HG02798 (cell line): ENCODE results near the gene CREB5.

Experiments
- ATAC-seq: cut with Tn5 transposase; IDR thresholded peaks from one replicate; pipeline ENCODE4 v1.9.1; 2021; ENCODE audit warnings: mild to moderate bottlenecking; ENCODE audit not compliant: unreplicated experiment, poor library complexity

The CREB5 gene

GRCh38 chr7:28750981-28751380 is 338.7 kb downstream of the CREB5 start:
- no peak for ATAC-seq

DNA sequence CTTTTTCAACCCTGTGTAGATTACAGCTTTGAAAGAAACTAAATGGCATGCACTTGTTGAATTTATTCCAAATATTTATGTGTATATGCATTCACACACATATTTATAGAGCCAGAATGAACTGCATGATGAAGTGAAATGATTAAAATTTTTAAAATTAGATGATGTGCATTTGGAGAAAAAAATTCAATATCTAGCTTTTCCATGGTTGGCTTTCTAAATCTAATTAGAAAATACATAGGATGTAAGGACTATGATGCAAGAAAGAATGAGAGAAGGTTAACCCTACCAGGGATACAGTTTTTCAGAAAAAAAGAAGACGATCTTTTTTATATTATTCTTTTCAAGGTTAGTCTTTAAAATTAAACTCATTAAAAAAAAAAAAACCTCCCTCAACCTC is 341.3 kb downstream of the CREB5 start:
- no peak for ATAC-seq

DNA sequence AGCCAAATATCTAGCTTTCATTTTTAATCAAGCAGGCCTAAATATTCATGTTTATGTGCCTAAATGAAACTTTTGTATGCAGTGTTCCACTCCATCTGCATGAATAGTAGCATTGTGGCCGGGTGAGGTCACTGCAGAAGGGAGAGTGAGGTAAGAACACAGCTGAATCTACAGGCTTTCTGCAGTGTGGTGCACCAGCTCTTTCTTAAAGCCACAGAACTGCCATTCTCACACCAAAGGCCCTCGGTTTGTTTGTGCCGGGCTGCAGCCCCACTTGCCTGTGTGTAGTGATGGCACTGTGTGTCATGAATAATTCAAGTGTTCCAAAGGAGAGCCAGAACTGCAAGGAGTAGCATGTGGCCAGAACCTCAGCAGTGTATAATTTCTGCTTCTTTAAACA is 341.7 kb downstream of the CREB5 start:
- peak; percentile 49 for ATAC-seq

DNA sequence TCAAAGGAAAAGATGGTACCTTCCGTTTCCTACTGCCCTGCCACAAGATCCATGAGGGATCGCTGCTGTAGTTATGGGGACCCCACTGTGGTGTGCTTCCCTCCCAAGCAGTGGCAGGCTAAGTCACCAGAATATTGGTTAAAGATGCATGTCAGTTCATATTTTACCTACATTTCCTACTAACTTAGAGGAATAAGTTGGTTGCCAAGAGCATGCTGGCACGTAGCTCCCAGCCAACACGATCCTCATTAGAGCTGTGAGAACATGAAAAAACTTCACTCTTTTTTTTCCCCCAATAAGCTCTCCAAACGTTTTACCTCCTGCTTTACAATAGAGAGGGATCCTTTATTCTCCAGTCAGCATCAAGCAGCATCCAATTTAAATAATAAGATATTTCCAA is 342.1 kb downstream of the CREB5 start:
- no peak for ATAC-seq

DNA sequence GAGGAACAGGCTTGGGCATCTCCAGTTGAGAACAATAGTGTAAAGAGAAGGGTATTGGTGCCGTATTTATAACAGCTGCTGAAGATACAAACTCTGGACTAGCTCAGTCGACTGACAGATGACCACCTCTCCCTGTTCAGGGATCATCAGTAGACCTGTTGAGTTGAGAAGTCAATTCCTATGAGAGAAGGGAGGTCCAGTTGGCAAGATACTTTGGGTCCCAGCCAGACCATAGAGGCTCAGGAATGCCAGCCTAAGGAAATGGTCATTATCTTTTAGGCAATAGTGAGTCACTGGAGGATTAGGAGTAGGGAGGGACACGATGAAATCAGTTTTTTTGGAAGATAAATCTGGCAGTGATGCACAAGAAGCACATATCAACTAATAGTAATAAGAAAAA is 342.9 kb downstream of the CREB5 start:
- no peak for ATAC-seq

- no peak for ATAC-seq
These were observed 345.9 kb downstream of the CREB5 start for GRCh38 chr7:28758186-28758585.

DNA sequence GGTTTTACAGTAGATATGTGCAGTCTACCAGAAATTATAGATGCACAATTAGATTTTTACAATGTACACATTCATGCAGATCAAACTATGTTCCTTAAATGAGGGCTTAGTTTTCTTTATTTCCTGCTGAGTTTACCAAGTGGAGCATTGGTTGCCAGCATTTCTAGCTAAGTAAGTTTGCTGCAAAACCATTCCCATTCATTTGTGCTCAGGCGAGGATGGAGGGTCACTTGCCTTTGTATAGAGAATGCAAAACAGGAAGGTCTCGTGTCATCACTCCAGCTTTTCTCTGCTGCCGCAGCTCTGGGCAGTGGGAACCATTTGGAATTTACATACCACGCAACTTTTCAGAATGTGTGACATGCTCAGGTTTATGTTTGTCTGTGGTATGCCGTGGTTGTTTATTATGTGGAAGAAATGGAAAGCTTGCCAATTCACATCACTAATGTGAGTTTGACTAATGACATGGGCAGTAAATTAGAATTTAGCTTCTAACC is 347.2 kb downstream of the CREB5 start:
- no peak for ATAC-seq

- no peak for ATAC-seq
These were observed 349.2 kb downstream of the CREB5 start for GRCh38 chr7:28761505-28761904.

GRCh38 chr7:28762651-28763050 is 350.3 kb downstream of the CREB5 start:
- no peak for ATAC-seq

GRCh38 chr7:28766359-28766758 is 354.0 kb downstream of the CREB5 start:
- ATAC-seq: no peak

DNA sequence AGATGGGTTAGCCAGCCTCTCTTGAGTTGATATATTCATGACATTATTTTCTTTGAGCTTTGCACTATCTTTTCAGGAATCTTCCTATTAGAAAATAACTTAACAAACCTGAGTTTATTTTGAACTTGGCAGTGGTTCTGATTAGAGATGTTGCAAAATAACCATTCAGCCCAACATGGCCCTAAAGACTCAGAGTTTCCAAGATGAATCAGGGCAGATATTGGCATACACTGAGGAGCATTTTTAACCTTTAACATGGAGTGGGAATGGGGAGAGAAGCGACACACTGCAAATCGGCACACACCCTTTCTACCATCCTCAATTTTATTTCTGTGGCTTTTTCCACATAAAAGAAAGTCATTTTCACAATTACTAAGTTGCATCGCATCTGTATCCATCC is 355.0 kb downstream of the CREB5 start:
- no peak for ATAC-seq

- ATAC-seq: no peak
These were observed 356.3 kb downstream of the CREB5 start for GRCh38 chr7:28768577-28769147.

DNA sequence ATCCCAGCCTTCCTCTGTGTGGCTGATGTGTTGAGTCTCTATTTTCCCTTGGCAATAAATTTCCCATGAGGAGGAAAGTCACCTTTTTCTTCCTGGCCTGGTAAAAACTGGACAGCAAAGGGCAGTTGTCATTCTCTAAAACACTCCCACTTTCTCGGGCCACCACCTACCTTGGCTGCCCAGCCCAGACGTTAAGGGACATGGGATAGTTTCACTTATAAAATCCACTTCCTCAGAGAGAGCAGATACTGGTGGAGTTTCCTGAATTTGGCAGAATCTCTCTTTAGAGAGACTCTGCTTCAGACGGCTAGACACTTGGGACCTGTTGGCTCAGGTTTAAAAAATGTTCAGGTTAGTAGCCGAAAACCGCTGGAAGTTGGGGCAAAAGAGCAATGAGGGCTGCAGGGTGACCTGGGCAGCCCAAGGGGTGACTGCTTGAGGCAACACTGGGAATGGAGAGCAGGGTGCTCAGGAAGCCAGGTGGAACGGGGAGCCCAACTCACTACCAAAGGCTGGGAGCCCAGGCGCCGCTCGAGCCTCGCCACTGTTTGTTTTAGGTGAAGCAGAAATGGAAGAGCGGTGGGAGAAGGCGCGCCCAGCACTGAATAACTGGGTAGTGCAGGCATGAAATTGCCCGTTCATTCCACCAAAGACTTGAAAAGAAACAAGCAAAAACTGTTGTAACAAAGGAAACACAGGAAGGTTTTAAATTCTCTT is 359.7 kb downstream of the CREB5 start:
- no peak for ATAC-seq

- ATAC-seq: no peak
These were observed 361.3 kb downstream of the CREB5 start for GRCh38 chr7:28773423-28774145.

- no peak for ATAC-seq
These were observed 362.1 kb downstream of the CREB5 start for GRCh38 chr7:28774261-28774988.

DNA sequence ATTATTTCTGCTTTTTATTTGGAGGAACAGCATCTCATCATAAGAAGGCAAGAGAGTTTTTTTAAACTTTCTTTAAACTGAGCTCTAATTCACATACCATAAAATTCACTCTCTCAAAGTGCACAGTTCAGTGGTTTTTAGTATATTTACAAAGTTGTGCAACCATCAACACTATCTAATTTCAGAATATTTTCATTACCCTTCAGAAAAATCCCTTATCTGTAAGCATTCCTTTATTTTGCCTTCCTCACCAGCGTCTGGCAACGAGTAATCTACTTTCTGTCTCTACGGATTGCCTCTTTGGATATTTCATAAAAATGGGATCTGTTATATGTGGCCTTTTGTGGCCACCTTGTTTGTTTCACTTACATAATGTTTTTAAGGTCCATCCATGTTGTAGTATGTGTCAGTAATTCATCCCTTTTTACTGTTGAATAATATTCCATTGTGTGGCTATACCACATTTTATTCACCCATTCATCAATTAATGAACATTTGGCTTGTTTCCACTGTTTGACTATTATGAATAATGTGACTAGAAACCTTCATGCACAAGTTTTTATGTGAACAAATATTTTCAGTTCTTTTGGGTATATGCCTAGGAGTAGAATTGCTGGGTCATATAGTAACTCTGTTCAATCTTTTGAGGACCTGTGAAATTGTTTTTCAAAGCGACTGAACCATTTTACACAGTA is 364.3 kb downstream of the CREB5 start:
- no peak for ATAC-seq

GRCh38 chr7:28778786-28779185 is 366.5 kb downstream of the CREB5 start:
- no peak for ATAC-seq

- no peak for ATAC-seq
These were observed 367.6 kb downstream of the CREB5 start for GRCh38 chr7:28779954-28780353.

- ATAC-seq: no peak
These were observed 370.0 kb downstream of the CREB5 start for GRCh38 chr7:28782362-28782761.

GRCh38 chr7:28784171-28784902 is 372.0 kb downstream of the CREB5 start:
- ATAC-seq: no peak
